ENCODE data around the gene HYLS1.

DNA sequence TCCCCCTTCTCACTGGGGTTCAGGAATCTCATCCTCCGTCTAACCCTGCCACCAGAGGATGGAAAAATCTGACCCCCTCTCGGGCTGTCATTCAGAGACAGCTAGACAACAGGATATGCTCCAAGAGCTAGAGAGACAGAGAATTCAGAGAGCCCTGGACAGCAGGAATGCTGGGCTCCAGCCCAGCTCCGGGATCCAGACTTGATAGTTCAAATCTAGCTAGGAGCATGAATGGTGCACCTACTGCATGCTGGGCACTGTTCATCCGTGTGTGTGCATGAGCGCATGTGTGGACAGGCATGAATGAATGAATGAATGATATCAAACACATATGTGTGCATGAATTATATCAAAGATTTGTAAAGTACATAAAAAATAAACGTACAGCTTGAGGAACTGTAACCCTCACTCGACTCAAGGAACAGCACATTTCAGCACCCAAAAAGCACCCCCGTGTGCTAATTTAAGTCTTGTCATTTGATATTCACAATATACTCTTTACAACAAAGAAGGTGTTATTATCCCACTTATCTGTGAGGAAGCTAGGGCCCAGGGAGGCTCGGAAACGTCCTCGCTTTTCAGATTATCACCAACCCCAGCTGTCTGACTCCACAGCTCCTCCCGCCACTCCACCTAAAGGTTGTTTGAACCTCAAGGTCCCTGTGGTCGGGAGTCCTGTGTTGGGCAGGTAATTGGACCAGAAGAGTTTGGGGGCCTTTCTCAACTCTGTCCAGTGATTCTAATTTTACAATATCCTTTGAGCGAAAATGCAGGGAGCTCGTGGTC is 57.7 kb downstream of the HYLS1 start:
- TF ChIP-seq EZH2 (IDR thresholded peaks at IDR 0.05) (no peak), POLR2AphosphoS5 (IDR thresholded peaks at IDR 0.05; ENCODE audit: borderline replicate concordance, low read depth, low read length) (no peak)
